Parathyroid adenoma (tissue), 2 donors: ENCODE measurements around the gene NCOA3.

Source experiments
- H2AFZ ChIP-seq: fragments of 300-600 bp; sonication (generic); one replicate; pipeline ENCODE4 v1.7.0; 2017; ENCODE audit warnings: antibody characterized with exemption, mild to moderate bottlenecking
- H3K27ac ChIP-seq: fragments of 300-600 bp; sonication (generic); one replicate; pipeline ENCODE4 v1.7.0; 2017
- H3K27me3 ChIP-seq: fragments of 300-600 bp; sonication (generic); one replicate; pipeline ENCODE4 v1.7.0; 2017; ENCODE audit warnings: low read length; ENCODE audit not compliant: control insufficient read depth, insufficient read depth
- H3K36me3 ChIP-seq: fragments of 300-600 bp; sonication (generic); one replicate; pipeline ENCODE4 v1.7.0; 2017; ENCODE audit warnings: low read length; ENCODE audit not compliant: control insufficient read depth, insufficient read depth
- H3K4me1 ChIP-seq: fragments of 300-600 bp; sonication (generic); one replicate; pipeline ENCODE4 v1.7.0; 2017; ENCODE audit warnings: control low read depth
- H3K4me2 ChIP-seq: fragments of 300-600 bp; sonication (generic); one replicate; pipeline ENCODE4 v1.7.0; 2017; ENCODE audit warnings: low read length
- H3K4me3 ChIP-seq: fragments of 300-600 bp; sonication (generic); one replicate; pipeline ENCODE4 v1.7.0; 2017; ENCODE audit warnings: low read depth, low read length
- H3K79me2 ChIP-seq: fragments of 300-600 bp; sonication (generic); one replicate; pipeline ENCODE4 v1.7.0; 2017; ENCODE audit warnings: control low read depth
- H3K9ac ChIP-seq: fragments of 300-600 bp; sonication (generic); one replicate; pipeline ENCODE4 v1.7.0; 2017; ENCODE audit warnings: mild to moderate bottlenecking
- H3K9me3 ChIP-seq: fragments of 300-600 bp; sonication (generic); one replicate; pipeline ENCODE4 v1.7.0; 2017; ENCODE audit warnings: low read length; ENCODE audit not compliant: control insufficient read depth
- TF ChIP-seq, protein P1 (sequence below): fragments of 300-600 bp; sonication (generic); IDR thresholded peaks from one replicate; pipeline ENCODE4 v1.7.0; 2017; ENCODE audit warnings: antibody characterized with exemption, mild to moderate bottlenecking
- donor health status: primary hyperparathyroidism.

Gene NCOA3

DNA sequence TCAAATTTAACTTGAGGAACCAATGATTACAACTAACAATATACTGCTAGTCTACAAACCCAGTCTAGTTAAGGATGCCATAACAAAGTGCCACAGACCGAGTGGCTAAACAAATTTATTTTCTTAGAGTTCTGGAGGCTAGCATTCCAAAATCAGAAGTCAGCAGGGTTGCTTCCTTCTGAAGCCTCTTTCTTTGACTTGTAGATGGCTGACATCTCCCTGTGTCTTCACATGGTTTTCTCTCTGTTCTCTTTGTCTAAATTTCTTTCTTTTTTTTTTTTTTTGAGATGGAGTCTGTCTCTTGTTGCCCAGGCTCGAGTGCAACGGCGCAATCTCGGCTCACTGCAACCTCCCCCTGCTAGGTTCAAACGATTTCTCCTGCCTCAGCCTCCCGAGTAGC lies 56.1 kb downstream of the NCOA3 start:
- Histone ChIP-seq H3K4me2 (no peak overlapping the region), H3K9ac (no peak overlapping the region), H3K79me2 (peaks cover 35% of the 10 kb centered on the region), H3K4me1 (peaks cover 4% of the 10 kb centered on the region), H3K27me3 (no peaks in the 10 kb centered on the region), H2AFZ (no peak overlapping the region), H3K27ac (no peak overlapping the region), H3K36me3 (no peaks in the 10 kb centered on the region), H3K9me3 (no peaks in the 10 kb centered on the region), H3K4me3 (no peak overlapping the region)
- TF ChIP-seq, protein P1, sequence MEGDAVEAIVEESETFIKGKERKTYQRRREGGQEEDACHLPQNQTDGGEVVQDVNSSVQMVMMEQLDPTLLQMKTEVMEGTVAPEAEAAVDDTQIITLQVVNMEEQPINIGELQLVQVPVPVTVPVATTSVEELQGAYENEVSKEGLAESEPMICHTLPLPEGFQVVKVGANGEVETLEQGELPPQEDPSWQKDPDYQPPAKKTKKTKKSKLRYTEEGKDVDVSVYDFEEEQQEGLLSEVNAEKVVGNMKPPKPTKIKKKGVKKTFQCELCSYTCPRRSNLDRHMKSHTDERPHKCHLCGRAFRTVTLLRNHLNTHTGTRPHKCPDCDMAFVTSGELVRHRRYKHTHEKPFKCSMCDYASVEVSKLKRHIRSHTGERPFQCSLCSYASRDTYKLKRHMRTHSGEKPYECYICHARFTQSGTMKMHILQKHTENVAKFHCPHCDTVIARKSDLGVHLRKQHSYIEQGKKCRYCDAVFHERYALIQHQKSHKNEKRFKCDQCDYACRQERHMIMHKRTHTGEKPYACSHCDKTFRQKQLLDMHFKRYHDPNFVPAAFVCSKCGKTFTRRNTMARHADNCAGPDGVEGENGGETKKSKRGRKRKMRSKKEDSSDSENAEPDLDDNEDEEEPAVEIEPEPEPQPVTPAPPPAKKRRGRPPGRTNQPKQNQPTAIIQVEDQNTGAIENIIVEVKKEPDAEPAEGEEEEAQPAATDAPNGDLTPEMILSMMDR, result no peak

- no peaks in the 10 kb centered on the region for H3K27me3 ChIP-seq
- H3K4me3 ChIP-seq, result no peak overlapping the region
- peaks cover 39% of the 10 kb centered on the region for H3K79me2 ChIP-seq
- H3K4me1 ChIP-seq, result peaks cover 4% of the 10 kb centered on the region
- H3K9me3 ChIP-seq, result no peaks in the 10 kb centered on the region
- no peaks in the 10 kb centered on the region for H3K36me3 ChIP-seq
- H3K27ac ChIP-seq, result no peak overlapping the region
- no peak overlapping the region for H3K4me2 ChIP-seq
- H3K9ac ChIP-seq, result no peak overlapping the region
- H2AFZ ChIP-seq, result no peak overlapping the region
- TF ChIP-seq, protein P1, result no peak
Measured at GRCh38 chr20:47558295-47559066, 56.8 kb downstream of the NCOA3 start.

DNA sequence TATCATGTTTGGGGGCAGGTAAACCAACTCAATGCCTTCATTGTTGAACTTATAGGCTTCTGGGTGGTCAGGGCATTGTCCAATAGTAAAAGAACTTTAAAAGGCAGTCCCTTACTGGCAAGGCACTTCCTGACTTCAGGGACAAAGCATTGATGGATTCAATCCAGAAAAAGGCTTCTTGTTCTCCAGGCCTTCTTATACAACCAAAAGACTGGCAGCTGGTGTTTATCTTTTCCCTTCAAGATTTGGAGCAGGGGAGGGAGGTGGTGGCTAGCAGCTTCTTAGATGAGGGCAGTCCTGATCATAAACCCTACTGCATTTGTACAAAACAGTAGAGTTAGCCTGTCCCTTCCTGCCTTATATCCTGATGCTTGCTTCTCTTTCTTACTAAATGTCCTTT lies 57.5 kb downstream of the NCOA3 start:
- TF ChIP-seq, protein P1, result no peak
- Histone ChIP-seq H3K9me3 (no peaks in the 10 kb centered on the region), H2AFZ (no peak overlapping the region), H3K79me2 (peaks cover 39% of the 10 kb centered on the region), H3K36me3 (no peaks in the 10 kb centered on the region), H3K27me3 (no peaks in the 10 kb centered on the region), H3K9ac (no peak overlapping the region), H3K4me2 (no peak overlapping the region), H3K4me1 (peaks cover 4% of the 10 kb centered on the region), H3K27ac (no peak overlapping the region), H3K4me3 (no peak overlapping the region)

- no peaks in the 10 kb centered on the region for H3K27me3 ChIP-seq
- TF ChIP-seq, protein P1, result no peak
- H3K4me3 ChIP-seq, result no peak overlapping the region
- H3K9me3 ChIP-seq, result no peaks in the 10 kb centered on the region
- no peaks in the 10 kb centered on the region for H3K36me3 ChIP-seq
- H2AFZ ChIP-seq, result no peak overlapping the region
- H3K4me1 ChIP-seq, result peaks cover 4% of the 10 kb centered on the region
- no peak overlapping the region for H3K4me2 ChIP-seq
- H3K9ac ChIP-seq, result no peak overlapping the region
- H3K79me2 ChIP-seq, result peaks cover 34% of the 10 kb centered on the region
- H3K27ac ChIP-seq, result no peak overlapping the region
Measured at GRCh38 chr20:47561180-47561579, 59.5 kb downstream of the NCOA3 start.
